Measurements from ENCODE around the gene MPRIP.

DNA sequence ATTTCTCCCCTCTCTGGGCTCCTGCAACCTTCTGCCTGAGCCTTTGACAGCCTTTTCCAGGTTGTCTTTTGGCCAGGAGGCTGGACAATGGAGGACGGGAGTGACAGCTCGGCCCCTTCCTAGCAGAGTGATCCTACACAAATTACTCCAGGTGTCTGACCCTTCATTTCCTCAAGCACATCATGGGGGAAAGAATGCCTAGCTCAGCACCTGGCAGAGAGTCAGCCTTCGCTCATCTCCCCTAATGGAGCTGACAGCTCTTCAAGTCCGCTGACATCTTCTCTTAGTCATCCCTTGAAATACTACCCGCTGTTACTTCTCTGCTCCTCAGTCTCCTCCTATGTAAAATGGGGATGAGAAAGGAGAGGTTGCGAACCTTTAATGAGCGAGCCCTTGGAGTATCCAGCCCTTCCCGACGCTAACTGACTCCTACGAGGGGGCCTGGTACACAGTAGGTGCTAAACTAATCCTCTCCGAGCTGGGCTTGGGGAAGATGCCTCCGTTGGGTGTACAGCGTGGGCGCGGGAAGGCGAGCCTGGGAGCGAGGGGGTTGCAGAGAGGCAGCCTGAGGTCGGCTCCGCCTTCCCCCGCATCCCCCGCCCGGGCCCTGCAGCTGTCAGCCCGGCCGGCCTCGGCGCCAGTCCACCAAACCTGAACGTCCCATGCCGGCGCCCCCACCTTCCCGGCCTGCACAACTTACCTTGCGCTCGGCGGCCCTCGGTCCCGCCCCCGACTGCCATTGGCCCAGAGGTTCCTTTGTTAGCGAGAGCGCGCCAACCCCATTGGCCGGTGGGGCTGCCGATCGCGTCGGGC lies 480 bp upstream of the MPRIP start:
- TF ChIP-seq MXI1 (IDR thresholded peaks at IDR 0.05; ENCODE audit: low read depth, low read length) (peak; percentile 88), RAD21 (IDR thresholded peaks at IDR 0.05; ENCODE audit: low read length) (no peak), CHD2 (IDR thresholded peaks at IDR 0.05; ENCODE audit: low read length, partially characterized antibody) (peak; percentile 90), EP300 (IDR thresholded peaks at IDR 0.05; ENCODE audit: borderline replicate concordance in 1 of 2, low read depth in 1 of 2, low read length in 1 of 2) (no peak), POLR2AphosphoS5 (IDR thresholded peaks at IDR 0.05; ENCODE audit: low read depth, low read length) (0 out of 2 replicates have a peak, but pooled peaks have one; percentile 23), FOXM1 (IDR thresholded peaks at IDR 0.05; ENCODE audit: low read depth) (no peak), GABPA (IDR thresholded peaks at IDR 0.05; ENCODE audit: low read depth) (no peak), FOXJ3 (CRISPR knock-in tag; IDR thresholded peaks at IDR 0.05) (no peak), RCOR1 (IDR thresholded peaks at IDR 0.05; ENCODE audit: low read length) (peak; percentile 14; the same call in 1 of the 2 replicates)
- TF ChIP-seq, protein P1, sequence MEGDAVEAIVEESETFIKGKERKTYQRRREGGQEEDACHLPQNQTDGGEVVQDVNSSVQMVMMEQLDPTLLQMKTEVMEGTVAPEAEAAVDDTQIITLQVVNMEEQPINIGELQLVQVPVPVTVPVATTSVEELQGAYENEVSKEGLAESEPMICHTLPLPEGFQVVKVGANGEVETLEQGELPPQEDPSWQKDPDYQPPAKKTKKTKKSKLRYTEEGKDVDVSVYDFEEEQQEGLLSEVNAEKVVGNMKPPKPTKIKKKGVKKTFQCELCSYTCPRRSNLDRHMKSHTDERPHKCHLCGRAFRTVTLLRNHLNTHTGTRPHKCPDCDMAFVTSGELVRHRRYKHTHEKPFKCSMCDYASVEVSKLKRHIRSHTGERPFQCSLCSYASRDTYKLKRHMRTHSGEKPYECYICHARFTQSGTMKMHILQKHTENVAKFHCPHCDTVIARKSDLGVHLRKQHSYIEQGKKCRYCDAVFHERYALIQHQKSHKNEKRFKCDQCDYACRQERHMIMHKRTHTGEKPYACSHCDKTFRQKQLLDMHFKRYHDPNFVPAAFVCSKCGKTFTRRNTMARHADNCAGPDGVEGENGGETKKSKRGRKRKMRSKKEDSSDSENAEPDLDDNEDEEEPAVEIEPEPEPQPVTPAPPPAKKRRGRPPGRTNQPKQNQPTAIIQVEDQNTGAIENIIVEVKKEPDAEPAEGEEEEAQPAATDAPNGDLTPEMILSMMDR (IDR thresholded peaks at IDR 0.05): no peak
- TF ChIP-seq, protein P2, sequence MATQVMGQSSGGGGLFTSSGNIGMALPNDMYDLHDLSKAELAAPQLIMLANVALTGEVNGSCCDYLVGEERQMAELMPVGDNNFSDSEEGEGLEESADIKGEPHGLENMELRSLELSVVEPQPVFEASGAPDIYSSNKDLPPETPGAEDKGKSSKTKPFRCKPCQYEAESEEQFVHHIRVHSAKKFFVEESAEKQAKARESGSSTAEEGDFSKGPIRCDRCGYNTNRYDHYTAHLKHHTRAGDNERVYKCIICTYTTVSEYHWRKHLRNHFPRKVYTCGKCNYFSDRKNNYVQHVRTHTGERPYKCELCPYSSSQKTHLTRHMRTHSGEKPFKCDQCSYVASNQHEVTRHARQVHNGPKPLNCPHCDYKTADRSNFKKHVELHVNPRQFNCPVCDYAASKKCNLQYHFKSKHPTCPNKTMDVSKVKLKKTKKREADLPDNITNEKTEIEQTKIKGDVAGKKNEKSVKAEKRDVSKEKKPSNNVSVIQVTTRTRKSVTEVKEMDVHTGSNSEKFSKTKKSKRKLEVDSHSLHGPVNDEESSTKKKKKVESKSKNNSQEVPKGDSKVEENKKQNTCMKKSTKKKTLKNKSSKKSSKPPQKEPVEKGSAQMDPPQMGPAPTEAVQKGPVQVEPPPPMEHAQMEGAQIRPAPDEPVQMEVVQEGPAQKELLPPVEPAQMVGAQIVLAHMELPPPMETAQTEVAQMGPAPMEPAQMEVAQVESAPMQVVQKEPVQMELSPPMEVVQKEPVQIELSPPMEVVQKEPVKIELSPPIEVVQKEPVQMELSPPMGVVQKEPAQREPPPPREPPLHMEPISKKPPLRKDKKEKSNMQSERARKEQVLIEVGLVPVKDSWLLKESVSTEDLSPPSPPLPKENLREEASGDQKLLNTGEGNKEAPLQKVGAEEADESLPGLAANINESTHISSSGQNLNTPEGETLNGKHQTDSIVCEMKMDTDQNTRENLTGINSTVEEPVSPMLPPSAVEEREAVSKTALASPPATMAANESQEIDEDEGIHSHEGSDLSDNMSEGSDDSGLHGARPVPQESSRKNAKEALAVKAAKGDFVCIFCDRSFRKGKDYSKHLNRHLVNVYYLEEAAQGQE (IDR thresholded peaks at IDR 0.05; ENCODE audit: low read depth, low read length): no peak
- TF ChIP-seq, protein P3, sequence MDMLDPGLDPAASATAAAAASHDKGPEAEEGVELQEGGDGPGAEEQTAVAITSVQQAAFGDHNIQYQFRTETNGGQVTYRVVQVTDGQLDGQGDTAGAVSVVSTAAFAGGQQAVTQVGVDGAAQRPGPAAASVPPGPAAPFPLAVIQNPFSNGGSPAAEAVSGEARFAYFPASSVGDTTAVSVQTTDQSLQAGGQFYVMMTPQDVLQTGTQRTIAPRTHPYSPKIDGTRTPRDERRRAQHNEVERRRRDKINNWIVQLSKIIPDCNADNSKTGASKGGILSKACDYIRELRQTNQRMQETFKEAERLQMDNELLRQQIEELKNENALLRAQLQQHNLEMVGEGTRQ (IDR thresholded peaks at IDR 0.05; ENCODE audit: borderline replicate concordance, low read depth, low read length): no peak
- TF ChIP-seq, protein P4, sequence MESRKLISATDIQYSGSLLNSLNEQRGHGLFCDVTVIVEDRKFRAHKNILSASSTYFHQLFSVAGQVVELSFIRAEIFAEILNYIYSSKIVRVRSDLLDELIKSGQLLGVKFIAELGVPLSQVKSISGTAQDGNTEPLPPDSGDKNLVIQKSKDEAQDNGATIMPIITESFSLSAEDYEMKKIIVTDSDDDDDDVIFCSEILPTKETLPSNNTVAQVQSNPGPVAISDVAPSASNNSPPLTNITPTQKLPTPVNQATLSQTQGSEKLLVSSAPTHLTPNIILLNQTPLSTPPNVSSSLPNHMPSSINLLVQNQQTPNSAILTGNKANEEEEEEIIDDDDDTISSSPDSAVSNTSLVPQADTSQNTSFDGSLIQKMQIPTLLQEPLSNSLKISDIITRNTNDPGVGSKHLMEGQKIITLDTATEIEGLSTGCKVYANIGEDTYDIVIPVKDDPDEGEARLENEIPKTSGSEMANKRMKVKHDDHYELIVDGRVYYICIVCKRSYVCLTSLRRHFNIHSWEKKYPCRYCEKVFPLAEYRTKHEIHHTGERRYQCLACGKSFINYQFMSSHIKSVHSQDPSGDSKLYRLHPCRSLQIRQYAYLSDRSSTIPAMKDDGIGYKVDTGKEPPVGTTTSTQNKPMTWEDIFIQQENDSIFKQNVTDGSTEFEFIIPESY (IDR thresholded peaks at IDR 0.05; ENCODE audit: borderline replicate concordance, low read depth): no peak
- TF ChIP-seq, protein P5, sequence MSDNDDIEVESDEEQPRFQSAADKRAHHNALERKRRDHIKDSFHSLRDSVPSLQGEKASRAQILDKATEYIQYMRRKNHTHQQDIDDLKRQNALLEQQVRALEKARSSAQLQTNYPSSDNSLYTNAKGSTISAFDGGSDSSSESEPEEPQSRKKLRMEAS (IDR thresholded peaks at IDR 0.05; ENCODE audit: low read depth): peak; percentile 26; the same call in 1 of the 2 replicates
